ENCODE results near the gene MYT1. TPM values are rescaled to one million over a fixed set of nuclear protein-coding genes. Genes with fewer than 3 reads are reported as not detected.

The MYT1 gene
- total RNA-seq, 1 donor from 2014 or later, result not detected

GRCh38 chr20:64242797-64243475 lies 78.7 kb downstream of the MYT1 start:
- Histone ChIP-seq H3K4me3 (ENCODE audit: low read length in 3 of 3) (no peak overlapping the region), H3K9me3 (ENCODE audit: control insufficient read depth in 3 of 3, low read length in 3 of 3) (no peaks in the 10 kb centered on the region), H3K9ac (ENCODE audit: low read depth in 1 of 3, low read length in 3 of 3) (no peak overlapping the region), H3K36me3 (ENCODE audit: control insufficient read depth in 3 of 3, insufficient read depth in 3 of 3, low read length in 3 of 3) (no peaks in the 10 kb centered on the region), H3K27me3 (ENCODE audit: control insufficient read depth in 3 of 3, insufficient read depth in 3 of 3, low read length in 3 of 3) (peaks cover 7 to 16% (median 15%) of the 10 kb centered on the region in 3 donors), H3K4me1 (ENCODE audit: control insufficient read depth in 3 of 3, insufficient read depth in 3 of 3, low read length in 3 of 3) (peaks cover 6 to 12% (median 10%) of the 10 kb centered on the region in 3 donors), H3K27ac (ENCODE audit: low read depth, low read length) (no peak overlapping the region)

- Histone ChIP-seq H3K4me1 (ENCODE audit: control insufficient read depth in 3 of 3, insufficient read depth in 3 of 3, low read length in 3 of 3) (no peaks in the 10 kb centered on the region), H3K36me3 (ENCODE audit: control insufficient read depth in 3 of 3, insufficient read depth in 3 of 3, low read length in 3 of 3) (no peaks in the 10 kb centered on the region), H3K27me3 (ENCODE audit: control insufficient read depth in 3 of 3, insufficient read depth in 3 of 3, low read length in 3 of 3) (peaks cover 7 to 16% (median 15%) of the 10 kb centered on the region in 3 donors), H3K9me3 (ENCODE audit: control insufficient read depth in 3 of 3, low read length in 3 of 3) (no peaks in the 10 kb centered on the region), H3K9ac (ENCODE audit: low read depth in 1 of 3, low read length in 3 of 3) (no peak overlapping the region), H3K4me3 (ENCODE audit: low read length in 3 of 3) (no peak overlapping the region), H3K27ac (ENCODE audit: low read depth, low read length) (no peak overlapping the region)
These were observed 80.1 kb downstream of the MYT1 start for GRCh38 chr20:64244281-64244805.

GRCh38 chr20:64244870-64245603 lies 80.8 kb downstream of the MYT1 start:
- Histone ChIP-seq H3K36me3 (ENCODE audit: control insufficient read depth in 3 of 3, insufficient read depth in 3 of 3, low read length in 3 of 3) (no peaks in the 10 kb centered on the region), H3K9ac (ENCODE audit: low read depth in 1 of 3, low read length in 3 of 3) (no peak overlapping the region), H3K27ac (ENCODE audit: low read depth, low read length) (no peak overlapping the region), H3K4me1 (ENCODE audit: control insufficient read depth in 3 of 3, insufficient read depth in 3 of 3, low read length in 3 of 3) (no peaks in the 10 kb centered on the region), H3K9me3 (ENCODE audit: control insufficient read depth in 3 of 3, low read length in 3 of 3) (no peaks in the 10 kb centered on the region), H3K4me3 (ENCODE audit: low read length in 3 of 3) (no peak overlapping the region), H3K27me3 (ENCODE audit: control insufficient read depth in 3 of 3, insufficient read depth in 3 of 3, low read length in 3 of 3) (peaks cover 7 to 16% (median 15%) of the 10 kb centered on the region in 3 donors)

GRCh38 chr20:64245746-64246595 lies 81.7 kb downstream of the MYT1 start:
- Histone ChIP-seq H3K27ac (ENCODE audit: low read depth, low read length) (no peak overlapping the region), H3K4me1 (ENCODE audit: control insufficient read depth in 3 of 3, insufficient read depth in 3 of 3, low read length in 3 of 3) (no peaks in the 10 kb centered on the region), H3K4me3 (ENCODE audit: low read length in 3 of 3) (no peak overlapping the region), H3K36me3 (ENCODE audit: control insufficient read depth in 3 of 3, insufficient read depth in 3 of 3, low read length in 3 of 3) (no peaks in the 10 kb centered on the region), H3K9me3 (ENCODE audit: control insufficient read depth in 3 of 3, low read length in 3 of 3) (no peaks in the 10 kb centered on the region), H3K27me3 (ENCODE audit: control insufficient read depth in 3 of 3, insufficient read depth in 3 of 3, low read length in 3 of 3) (peaks cover 10 to 16% (median 15%) of the 10 kb centered on the region in 3 donors), H3K9ac (ENCODE audit: low read depth in 1 of 3, low read length in 3 of 3) (no peak overlapping the region)

- Histone ChIP-seq H3K27me3 (ENCODE audit: control insufficient read depth in 3 of 3, insufficient read depth in 3 of 3, low read length in 3 of 3) (peaks cover 10 to 16% (median 15%) of the 10 kb centered on the region in 3 donors), H3K36me3 (ENCODE audit: control insufficient read depth in 3 of 3, insufficient read depth in 3 of 3, low read length in 3 of 3) (no peaks in the 10 kb centered on the region), H3K9ac (ENCODE audit: low read depth in 1 of 3, low read length in 3 of 3) (no peak overlapping the region), H3K4me1 (ENCODE audit: control insufficient read depth in 3 of 3, insufficient read depth in 3 of 3, low read length in 3 of 3) (no peaks in the 10 kb centered on the region), H3K4me3 (ENCODE audit: low read length in 3 of 3) (no peak overlapping the region), H3K27ac (ENCODE audit: low read depth, low read length) (no peak overlapping the region), H3K9me3 (ENCODE audit: control insufficient read depth in 3 of 3, low read length in 3 of 3) (no peaks in the 10 kb centered on the region)
These were observed 82.5 kb downstream of the MYT1 start for GRCh38 chr20:64246616-64247306.

GRCh38 chr20:64247307-64247618 lies 83.0 kb downstream of the MYT1 start:
- peaks cover 10 to 16% (median 15%) of the 10 kb centered on the region in 3 donors for H3K27me3 ChIP-seq (ENCODE audit: control insufficient read depth in 3 of 3, insufficient read depth in 3 of 3, low read length in 3 of 3)
- H3K9me3 ChIP-seq (ENCODE audit: control insufficient read depth in 3 of 3, low read length in 3 of 3), result no peaks in the 10 kb centered on the region
- no peaks in the 10 kb centered on the region for H3K4me1 ChIP-seq (ENCODE audit: control insufficient read depth in 3 of 3, insufficient read depth in 3 of 3, low read length in 3 of 3)
- no peak overlapping the region for H3K27ac ChIP-seq (ENCODE audit: low read depth, low read length)
- no peaks in the 10 kb centered on the region for H3K36me3 ChIP-seq (ENCODE audit: control insufficient read depth in 3 of 3, insufficient read depth in 3 of 3, low read length in 3 of 3)
- H3K9ac ChIP-seq (ENCODE audit: low read depth in 1 of 3, low read length in 3 of 3), result no peak overlapping the region
- no peak overlapping the region for H3K4me3 ChIP-seq (ENCODE audit: low read length in 3 of 3)

GRCh38 chr20:64247970-64248841 lies 84.0 kb downstream of the MYT1 start:
- no peaks in the 10 kb centered on the region for H3K36me3 ChIP-seq (ENCODE audit: control insufficient read depth in 3 of 3, insufficient read depth in 3 of 3, low read length in 3 of 3)
- peaks cover 15 to 16% (median 16%) of the 10 kb centered on the region in 3 donors for H3K27me3 ChIP-seq (ENCODE audit: control insufficient read depth in 3 of 3, insufficient read depth in 3 of 3, low read length in 3 of 3)
- no peaks in the 10 kb centered on the region for H3K4me1 ChIP-seq (ENCODE audit: control insufficient read depth in 3 of 3, insufficient read depth in 3 of 3, low read length in 3 of 3)
- H3K9me3 ChIP-seq (ENCODE audit: control insufficient read depth in 3 of 3, low read length in 3 of 3), result no peaks in the 10 kb centered on the region
- no peak overlapping the region for H3K27ac ChIP-seq (ENCODE audit: low read depth, low read length)
- no peak overlapping the region for H3K4me3 ChIP-seq (ENCODE audit: low read length in 3 of 3)
- no peak overlapping the region for H3K9ac ChIP-seq (ENCODE audit: low read depth in 1 of 3, low read length in 3 of 3)

GRCh38 chr20:64250027-64250426 lies 85.8 kb downstream of the MYT1 start:
- H3K9ac ChIP-seq (ENCODE audit: low read depth in 1 of 3, low read length in 3 of 3), result no peak overlapping the region
- H3K27ac ChIP-seq (ENCODE audit: low read depth, low read length), result no peak overlapping the region
- no peaks in the 10 kb centered on the region for H3K9me3 ChIP-seq (ENCODE audit: control insufficient read depth in 3 of 3, low read length in 3 of 3)
- no peaks in the 10 kb centered on the region for H3K36me3 ChIP-seq (ENCODE audit: control insufficient read depth in 3 of 3, insufficient read depth in 3 of 3, low read length in 3 of 3)
- H3K4me1 ChIP-seq (ENCODE audit: control insufficient read depth in 3 of 3, insufficient read depth in 3 of 3, low read length in 3 of 3), result peaks cover 2 to 4% (median 2%) of the 10 kb centered on the region in 3 donors
- no peak overlapping the region for H3K4me3 ChIP-seq (ENCODE audit: low read length in 3 of 3)
- H3K27me3 ChIP-seq (ENCODE audit: control insufficient read depth in 3 of 3, insufficient read depth in 3 of 3, low read length in 3 of 3), result peaks cover 13 to 16% (median 15%) of the 10 kb centered on the region in 3 donors

GRCh38 chr20:64253000-64253383 lies 88.7 kb downstream of the MYT1 start:
- Histone ChIP-seq H3K27me3 (ENCODE audit: control insufficient read depth in 3 of 3, insufficient read depth in 3 of 3, low read length in 3 of 3) (peaks cover 0 to 9% (median 0%) of the 10 kb centered on the region in 3 donors), H3K36me3 (ENCODE audit: control insufficient read depth in 3 of 3, insufficient read depth in 3 of 3, low read length in 3 of 3) (no peaks in the 10 kb centered on the region), H3K4me1 (ENCODE audit: control insufficient read depth in 3 of 3, insufficient read depth in 3 of 3, low read length in 3 of 3) (peaks cover 19 to 25% (median 20%) of the 10 kb centered on the region in 3 donors), H3K9me3 (ENCODE audit: control insufficient read depth in 3 of 3, low read length in 3 of 3) (no peaks in the 10 kb centered on the region), H3K27ac (ENCODE audit: low read depth, low read length) (no peak overlapping the region), H3K9ac (ENCODE audit: low read depth in 1 of 3, low read length in 3 of 3) (no peak overlapping the region), H3K4me3 (ENCODE audit: low read length in 3 of 3) (no peak overlapping the region)
